GM19025 (cell line): ENCODE data around the gene GRB7.

Experiments
- ATAC-seq: cut with Tn5 transposase; IDR thresholded peaks from one replicate; pipeline ENCODE4 v1.9.1; 2021; ENCODE audit warnings: mild to moderate bottlenecking, low read depth, moderate library complexity; ENCODE audit not compliant: unreplicated experiment

GRB7 gene

GRCh38 chr17:39794249-39794970 lies 56.7 kb downstream of the GRB7 start:
- peak; percentile 84 for ATAC-seq
